GM19025 (cell line): Measurements from ENCODE around the gene HSD11B2.

Experiments used
- ATAC-seq: cut with Tn5 transposase; IDR thresholded peaks from one replicate; pipeline ENCODE4 v1.9.1; 2021; ENCODE audit warnings: mild to moderate bottlenecking, low read depth, moderate library complexity; ENCODE audit not compliant: unreplicated experiment

The HSD11B2 gene

GRCh38 chr16:67396159-67397035, 34.5 kb upstream of the HSD11B2 start:
- ATAC-seq = no peak

DNA sequence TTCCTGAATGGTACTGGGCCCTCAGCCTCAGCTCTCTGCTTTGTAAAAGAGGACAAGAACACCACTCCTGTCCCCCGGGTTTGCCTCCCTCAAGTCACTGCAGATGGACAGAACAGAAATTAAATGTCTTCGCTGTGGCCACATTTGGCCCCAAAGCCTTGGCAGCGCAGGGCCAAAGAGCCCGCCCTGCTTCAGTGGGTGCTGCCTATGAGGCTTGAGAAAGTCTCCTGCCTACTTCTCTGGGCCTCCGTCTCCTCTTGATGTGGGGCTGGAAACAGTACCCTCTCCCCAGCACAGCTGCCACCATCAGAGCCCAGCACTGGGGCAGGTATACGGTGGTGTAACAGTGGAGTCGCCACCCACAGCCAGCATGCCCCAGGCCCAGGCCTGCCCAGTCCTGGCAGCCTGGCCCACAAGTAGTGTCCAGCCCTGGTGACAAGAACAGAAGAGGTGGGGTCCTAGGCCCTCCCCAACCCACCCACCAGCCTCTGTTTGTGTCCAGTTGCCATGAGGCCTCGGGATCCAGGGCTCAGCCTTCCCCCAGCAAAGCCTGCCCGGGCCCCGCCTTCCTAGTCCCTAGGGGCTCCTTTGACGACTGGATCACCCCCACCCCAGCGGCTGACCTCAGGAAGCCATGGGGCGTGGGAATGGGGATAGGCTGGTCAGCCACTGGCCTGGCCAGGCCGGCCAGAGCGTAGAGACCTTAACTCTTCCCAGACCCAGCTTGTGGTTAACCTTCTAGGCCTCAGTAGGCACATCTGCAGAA, 33.7 kb upstream of the HSD11B2 start:
- no peak for ATAC-seq

- ATAC-seq = no peak
Measured at GRCh38 chr16:67397812-67398545, 32.9 kb upstream of the HSD11B2 start.

GRCh38 chr16:67398546-67399217, 32.2 kb upstream of the HSD11B2 start:
- no peak for ATAC-seq

GRCh38 chr16:67399218-67399733, 31.6 kb upstream of the HSD11B2 start:
- ATAC-seq = no peak

GRCh38 chr16:67399749-67400704, 30.9 kb upstream of the HSD11B2 start:
- ATAC-seq = no peak

DNA sequence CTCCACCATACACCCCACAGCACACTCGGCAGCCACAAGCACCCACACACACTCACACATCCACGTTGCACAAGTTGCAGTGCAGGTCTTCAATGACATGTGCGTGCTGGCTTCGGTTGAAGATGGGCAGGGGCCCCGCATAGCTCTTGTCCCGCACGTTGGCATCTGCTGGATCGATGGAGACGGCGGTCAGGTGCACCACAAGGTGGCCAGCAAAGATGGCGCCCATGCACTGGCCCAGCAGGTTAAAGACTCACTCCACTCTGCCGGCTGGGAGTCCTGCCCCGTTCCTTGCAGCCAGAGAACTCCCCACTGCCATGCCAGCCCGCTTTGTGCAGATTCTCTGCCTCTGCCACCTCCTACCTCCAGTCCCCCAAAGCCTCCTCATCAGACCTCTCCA, 30.0 kb upstream of the HSD11B2 start:
- no peak for ATAC-seq

GRCh38 chr16:67403976-67404555, 26.9 kb upstream of the HSD11B2 start:
- ATAC-seq = no peak

DNA sequence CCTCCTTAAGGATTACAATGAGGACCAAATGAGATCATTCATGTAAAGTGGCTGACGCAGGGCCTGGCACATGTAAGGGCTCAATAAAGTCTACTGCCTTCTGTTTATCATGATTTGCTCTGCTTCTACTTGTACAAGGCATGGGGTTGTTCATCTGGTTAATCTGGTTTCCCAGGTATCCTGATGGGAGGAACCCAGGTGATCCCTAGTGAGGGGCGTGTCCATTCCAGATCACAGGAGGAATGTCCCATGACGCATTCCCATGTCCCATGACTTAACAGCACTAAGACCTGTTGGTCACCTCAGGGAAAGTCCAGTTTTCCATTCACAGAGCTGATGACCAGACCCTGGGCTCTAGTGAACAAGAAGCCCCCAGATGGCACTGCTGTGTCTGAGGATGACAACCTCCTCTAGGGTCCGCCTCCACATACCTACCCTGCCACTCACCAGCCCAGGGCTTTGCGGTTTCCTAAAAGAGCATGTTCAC, 26.1 kb upstream of the HSD11B2 start:
- ATAC-seq = no peak

GRCh38 chr16:67405336-67405735, 25.6 kb upstream of the HSD11B2 start:
- ATAC-seq = no peak

DNA sequence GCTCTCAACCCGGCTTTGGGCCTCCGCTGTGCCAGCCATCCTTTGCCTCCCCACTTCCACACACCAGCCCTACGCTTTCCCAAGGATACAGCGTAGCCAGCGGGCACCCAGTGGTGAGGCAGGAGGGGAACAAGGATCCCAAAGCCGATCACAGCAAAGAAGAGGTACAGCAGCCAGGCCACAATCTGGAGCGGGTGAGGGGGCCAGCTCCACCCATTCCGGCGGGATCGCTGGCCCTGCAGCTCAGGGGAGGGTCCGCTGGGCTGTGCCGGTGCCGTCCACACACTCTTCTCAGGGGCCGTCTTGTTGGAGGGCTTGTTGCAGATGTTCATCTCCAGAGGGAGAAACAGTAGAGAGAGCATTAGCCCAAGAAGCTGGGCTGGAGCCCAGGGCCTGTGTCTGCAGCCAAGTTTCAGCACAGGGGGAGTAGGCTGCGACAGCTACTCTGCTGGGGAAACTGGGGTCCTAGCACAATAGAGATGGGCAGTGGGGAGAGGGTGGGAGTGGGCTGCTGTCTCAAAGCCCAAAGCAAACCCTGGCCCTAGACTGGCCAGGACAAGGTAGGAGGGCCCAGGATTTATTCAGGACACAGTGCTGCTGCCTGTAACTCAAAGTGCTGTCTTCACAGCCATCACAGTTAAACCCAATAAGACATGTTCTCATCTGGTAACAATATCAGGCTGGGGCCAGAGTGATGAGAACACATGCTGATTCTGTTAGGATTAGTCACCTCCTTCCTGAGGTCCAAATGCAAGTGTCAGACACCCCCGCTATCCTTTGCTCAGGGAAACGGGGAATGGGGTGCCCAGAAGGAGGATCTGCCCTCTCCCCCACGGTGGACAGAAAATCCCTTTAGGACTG, 24.6 kb upstream of the HSD11B2 start:
- no peak for ATAC-seq

DNA sequence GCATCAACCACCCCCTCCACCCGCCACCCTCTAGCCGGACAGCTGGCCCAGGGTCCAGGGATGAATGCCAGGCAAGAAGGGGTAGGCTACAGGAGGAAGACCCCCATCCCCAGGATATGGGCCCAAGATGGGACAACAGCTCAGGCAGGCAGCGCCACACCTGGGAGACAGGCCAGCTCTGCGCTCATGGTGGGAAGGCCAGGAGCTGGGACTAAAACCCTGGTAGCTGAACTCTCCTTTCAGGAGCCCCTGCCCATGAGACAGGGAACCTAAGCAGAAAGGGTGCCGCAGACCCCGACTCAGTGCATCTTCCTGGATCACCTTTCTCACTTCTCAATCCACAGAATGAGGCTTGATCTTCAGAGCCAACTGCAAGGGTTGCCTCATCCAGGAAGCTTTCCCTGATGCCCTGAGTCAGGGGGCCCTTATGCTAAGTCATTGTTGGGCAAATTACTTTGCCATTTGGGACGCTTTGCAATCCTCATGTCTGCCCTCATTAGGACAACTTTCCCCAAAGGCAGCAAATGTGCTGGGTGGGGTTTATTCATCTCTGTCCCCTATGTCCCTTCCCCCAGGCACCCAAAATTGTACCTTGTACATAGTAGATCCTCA, 23.6 kb upstream of the HSD11B2 start:
- ATAC-seq = no peak

- no peak for ATAC-seq
Measured at GRCh38 chr16:67407788-67408452, 23.0 kb upstream of the HSD11B2 start.

- ATAC-seq = no peak
Measured at GRCh38 chr16:67409631-67410030, 21.3 kb upstream of the HSD11B2 start.

- no peak for ATAC-seq
Measured at GRCh38 chr16:67411339-67411738, 19.6 kb upstream of the HSD11B2 start.

GRCh38 chr16:67412294-67412693, 18.6 kb upstream of the HSD11B2 start:
- ATAC-seq = no peak
